Measurements from ENCODE around the gene KCNJ6. TPM values are rescaled to one million over a fixed set of nuclear protein-coding genes. Genes with fewer than 3 reads are reported as not detected.

The KCNJ6 gene
- total and polyA plus RNA-seq, 2 of the 8 experiments (the other 6 are each of a cell fraction or from before 2014, with no cell fraction given): 0.51 to 1.2 TPM

- TF ChIP-seq CHD7 (IDR thresholded peaks at IDR 0.05; ENCODE audit: insufficient replicate concordance, low read length) (peak; percentile 39), SP1 (IDR thresholded peaks at IDR 0.05; ENCODE audit: low read depth, low read length) (peak; percentile 73; the same call in 1 of the 2 replicates)
Observed at GRCh38 chr21:37631319-37632117, 284.7 kb downstream of the KCNJ6 start (continued).
